SK-N-SH treated with all-trans-retinoic acid at 6 μM for 48 hours (cell line): ENCODE data around the gene ELF3.

Source experiments
- ATAC-seq: fragments of 200-7000 bp; cut with Tn5 transposase; 3 replicates; pipeline ENCODE4 v1.9.1; 2020; ENCODE audit warnings: mild to moderate bottlenecking, moderate library complexity
- ARNTL ChIP-seq: fragments of 450-650 bp; formaldehyde crosslinking; IDR thresholded peaks from 2 replicates; pipeline ENCODE4 v1.5.0; 2020; ENCODE audit warnings: low read depth, mild to moderate bottlenecking, moderate library complexity, borderline replicate concordance
- BACH2 ChIP-seq: fragments of 250-450 bp; sonication (Bioruptor Pico); IDR thresholded peaks from 2 replicates; pipeline ENCODE4 v1.9.0; 2021; ENCODE audit warnings: mild to moderate bottlenecking, borderline replicate concordance
- CREB5 ChIP-seq: fragments of 250-450 bp; sonication (Bioruptor Pico); IDR thresholded peaks from 2 replicates; pipeline ENCODE4 v1.5.1; 2020; ENCODE audit warnings: low read depth, mild to moderate bottlenecking, moderate library complexity
- CSDC2 ChIP-seq: fragments of 250-450 bp; sonication (Bioruptor Pico); IDR thresholded peaks from 2 replicates; pipeline ENCODE4 v1.5.0; 2020; ENCODE audit warnings: mild to moderate bottlenecking, moderate library complexity
- ESRRG ChIP-seq: fragments of 250-450 bp; sonication (Bioruptor Pico); IDR thresholded peaks from 2 replicates; pipeline ENCODE4 v1.6.1; 2021; ENCODE audit warnings: mild to moderate bottlenecking
- GLIS3 ChIP-seq: fragments of 250-450 bp; sonication (Bioruptor Pico); IDR thresholded peaks from 2 replicates; pipeline ENCODE4 v1.5.0; 2020; ENCODE audit warnings: mild to moderate bottlenecking, moderate library complexity
- ISL1 ChIP-seq: fragments of 250-450 bp; sonication (Bioruptor Pico); IDR thresholded peaks from 2 replicates; pipeline ENCODE4 v2.1.2; 2022; ENCODE audit warnings: mild to moderate bottlenecking, moderate library complexity
- OSR1 ChIP-seq: fragments of 250-450 bp; sonication (Bioruptor Pico); IDR thresholded peaks from 2 replicates; pipeline ENCODE4 v1.8.0; 2022; ENCODE audit warnings: moderate library complexity, mild to moderate bottlenecking, inconsistent platforms
- PPARA ChIP-seq: fragments of 250-450 bp; sonication (Bioruptor Pico); IDR thresholded peaks from 2 replicates; pipeline ENCODE4 v1.5.0; 2020; ENCODE audit warnings: mild to moderate bottlenecking, borderline replicate concordance
- SNAI2 ChIP-seq: fragments of 250-450 bp; sonication (Bioruptor Pico); IDR thresholded peaks from 2 replicates; pipeline ENCODE4 v1.5.0; 2020; ENCODE audit warnings: mild to moderate bottlenecking, moderate library complexity
- TCF4 ChIP-seq: fragments of 250-450 bp; sonication (Bioruptor Pico); IDR thresholded peaks from 2 replicates; pipeline ENCODE4 v1.8.0; 2021; ENCODE audit warnings: mild to moderate bottlenecking, moderate library complexity, borderline replicate concordance
- TOX ChIP-seq: fragments of 250-450 bp; sonication (Bioruptor Pico); IDR thresholded peaks from 2 replicates; pipeline ENCODE4 v1.8.0; 2021; ENCODE audit warnings: mild to moderate bottlenecking, moderate library complexity, borderline replicate concordance
- TSHZ2 ChIP-seq: fragments of 250-450 bp; sonication (Bioruptor Pico); IDR thresholded peaks from 2 replicates; pipeline ENCODE4 v1.5.0; 2020; ENCODE audit warnings: mild to moderate bottlenecking, moderate library complexity
- ZC3H10 ChIP-seq: fragments of 250-450 bp; sonication (Bioruptor Pico); IDR thresholded peaks from 2 replicates; pipeline ENCODE4 v1.5.1; 2021; ENCODE audit warnings: mild to moderate bottlenecking, moderate library complexity
- ZFP3 ChIP-seq: fragments of 250-450 bp; sonication (Bioruptor Pico); IDR thresholded peaks from 2 replicates; pipeline ENCODE4 v1.5.0; 2020; ENCODE audit warnings: mild to moderate bottlenecking, moderate library complexity
- ZFP30 ChIP-seq: fragments of 450-650 bp; formaldehyde crosslinking; IDR thresholded peaks from 2 replicates; pipeline ENCODE4 v1.5.0; 2022; ENCODE audit warnings: mild to moderate bottlenecking, moderate library complexity
- ZNF565 ChIP-seq: fragments of 450-650 bp; formaldehyde crosslinking; conservative IDR thresholded peaks from 2 replicates; pipeline ENCODE4 v1.5.0; 2020; ENCODE audit warnings: low read depth, mild to moderate bottlenecking, moderate library complexity
- ZNF70 ChIP-seq: fragments of 450-650 bp; formaldehyde crosslinking; IDR thresholded peaks from 2 replicates; pipeline ENCODE4 v1.5.0; 2020; ENCODE audit warnings: mild to moderate bottlenecking, moderate library complexity
- TF ChIP-seq, protein P1 (sequence below): fragments of 250-450 bp; sonication (Bioruptor Pico); IDR thresholded peaks from 2 replicates; pipeline ENCODE4 v1.8.0; 2020; ENCODE audit warnings: mild to moderate bottlenecking, moderate library complexity, borderline replicate concordance
- TF ChIP-seq, protein P2 (sequence below): fragments of 250-450 bp; sonication (Bioruptor Pico); IDR thresholded peaks from 2 replicates; pipeline ENCODE4 v1.8.0; 2021; ENCODE audit warnings: low read depth, mild to moderate bottlenecking, moderate library complexity, borderline replicate concordance
- TF ChIP-seq, protein P3 (sequence below): fragments of 250-450 bp; sonication (Bioruptor Pico); IDR thresholded peaks from 2 replicates; pipeline ENCODE4 v1.5.1; 2021; ENCODE audit warnings: mild to moderate bottlenecking, moderate library complexity

Gene ELF3

DNA sequence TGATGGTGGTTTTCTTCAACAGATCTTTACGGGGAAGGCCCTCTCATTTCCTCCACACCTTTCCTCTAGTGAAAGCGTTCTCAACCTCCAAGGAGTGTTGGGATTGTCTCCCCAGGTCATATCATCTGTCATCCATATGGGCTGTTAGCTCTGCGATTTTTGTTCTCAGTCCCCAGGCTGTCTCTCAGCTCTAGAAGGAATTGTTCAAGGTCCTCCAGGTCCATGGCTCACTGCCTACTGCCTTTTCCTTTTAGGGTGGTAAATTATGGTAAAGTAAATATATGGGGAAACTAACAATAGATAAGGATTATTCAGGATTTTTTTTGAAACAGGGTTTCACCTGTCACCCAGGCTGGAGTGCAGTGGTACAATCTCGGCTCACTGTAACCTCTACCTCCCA is 37.6 kb downstream of the ELF3 start:
- no peak for TF ChIP-seq ARNTL (CRISPR knock-in tag)
- TF ChIP-seq OSR1 (CRISPR knock-in tag), result no peak
- TF ChIP-seq ZNF565 (CRISPR knock-in tag), result no peak
- no peak for TF ChIP-seq PPARA (CRISPR knock-in tag)
- TF ChIP-seq CREB5, result no peak
- no peak for TF ChIP-seq ZNF70 (CRISPR knock-in tag)
- no peak for TF ChIP-seq TCF4 (CRISPR knock-in tag)
- TF ChIP-seq BACH2, result no peak
- TF ChIP-seq ZFP30 (CRISPR knock-in tag), result no peak
- TF ChIP-seq, all 23 proteins: peak for 0
- ATAC-seq, result no peak

DNA sequence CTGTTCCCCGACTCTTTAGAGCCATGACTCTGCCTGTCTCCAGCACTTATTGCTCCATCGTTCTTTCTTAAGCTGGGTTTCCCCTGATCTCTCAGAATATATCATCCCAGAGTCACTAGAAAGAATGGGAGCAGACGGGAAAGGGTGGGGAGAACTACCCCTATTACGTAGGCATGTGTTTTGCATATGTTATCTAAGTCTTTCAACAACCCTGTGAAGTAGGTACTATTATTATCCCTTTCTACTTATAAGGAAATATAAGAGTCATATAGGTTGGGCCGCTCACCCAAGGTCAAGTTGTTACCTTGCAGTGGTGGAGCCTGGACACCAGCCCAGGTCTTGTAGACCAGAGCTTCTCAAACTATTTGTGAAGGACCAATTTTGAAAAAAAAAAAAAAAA is 38.7 kb downstream of the ELF3 start:
- TF ChIP-seq, protein P1, sequence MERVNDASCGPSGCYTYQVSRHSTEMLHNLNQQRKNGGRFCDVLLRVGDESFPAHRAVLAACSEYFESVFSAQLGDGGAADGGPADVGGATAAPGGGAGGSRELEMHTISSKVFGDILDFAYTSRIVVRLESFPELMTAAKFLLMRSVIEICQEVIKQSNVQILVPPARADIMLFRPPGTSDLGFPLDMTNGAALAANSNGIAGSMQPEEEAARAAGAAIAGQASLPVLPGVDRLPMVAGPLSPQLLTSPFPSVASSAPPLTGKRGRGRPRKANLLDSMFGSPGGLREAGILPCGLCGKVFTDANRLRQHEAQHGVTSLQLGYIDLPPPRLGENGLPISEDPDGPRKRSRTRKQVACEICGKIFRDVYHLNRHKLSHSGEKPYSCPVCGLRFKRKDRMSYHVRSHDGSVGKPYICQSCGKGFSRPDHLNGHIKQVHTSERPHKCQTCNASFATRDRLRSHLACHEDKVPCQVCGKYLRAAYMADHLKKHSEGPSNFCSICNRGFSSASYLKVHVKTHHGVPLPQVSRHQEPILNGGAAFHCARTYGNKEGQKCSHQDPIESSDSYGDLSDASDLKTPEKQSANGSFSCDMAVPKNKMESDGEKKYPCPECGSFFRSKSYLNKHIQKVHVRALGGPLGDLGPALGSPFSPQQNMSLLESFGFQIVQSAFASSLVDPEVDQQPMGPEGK (CRISPR knock-in tag), result no peak
- TF ChIP-seq ZC3H10 (no peak), ISL1 (no peak), ZFP3 (CRISPR knock-in tag) (no peak), PPARA (CRISPR knock-in tag) (no peak), ESRRG (CRISPR knock-in tag) (no peak), TSHZ2 (no peak), TOX (CRISPR knock-in tag) (no peak), ZFP30 (CRISPR knock-in tag) (no peak), CSDC2 (CRISPR knock-in tag) (no peak), BACH2 (no peak), ZNF70 (CRISPR knock-in tag) (no peak), ZNF565 (CRISPR knock-in tag) (no peak), TCF4 (CRISPR knock-in tag) (no peak), ARNTL (CRISPR knock-in tag) (no peak), CREB5 (no peak), GLIS3 (CRISPR knock-in tag) (no peak), SNAI2 (CRISPR knock-in tag) (no peak)
- TF ChIP-seq, protein P2, sequence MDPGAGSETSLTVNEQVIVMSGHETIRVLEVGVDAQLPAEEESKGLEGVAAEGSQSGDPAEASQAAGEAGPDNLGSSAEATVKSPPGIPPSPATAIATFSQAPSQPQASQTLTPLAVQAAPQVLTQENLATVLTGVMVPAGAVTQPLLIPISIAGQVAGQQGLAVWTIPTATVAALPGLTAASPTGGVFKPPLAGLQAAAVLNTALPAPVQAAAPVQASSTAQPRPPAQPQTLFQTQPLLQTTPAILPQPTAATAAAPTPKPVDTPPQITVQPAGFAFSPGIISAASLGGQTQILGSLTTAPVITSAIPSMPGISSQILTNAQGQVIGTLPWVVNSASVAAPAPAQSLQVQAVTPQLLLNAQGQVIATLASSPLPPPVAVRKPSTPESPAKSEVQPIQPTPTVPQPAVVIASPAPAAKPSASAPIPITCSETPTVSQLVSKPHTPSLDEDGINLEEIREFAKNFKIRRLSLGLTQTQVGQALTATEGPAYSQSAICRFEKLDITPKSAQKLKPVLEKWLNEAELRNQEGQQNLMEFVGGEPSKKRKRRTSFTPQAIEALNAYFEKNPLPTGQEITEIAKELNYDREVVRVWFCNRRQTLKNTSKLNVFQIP, result no peak
- TF ChIP-seq, protein P3, sequence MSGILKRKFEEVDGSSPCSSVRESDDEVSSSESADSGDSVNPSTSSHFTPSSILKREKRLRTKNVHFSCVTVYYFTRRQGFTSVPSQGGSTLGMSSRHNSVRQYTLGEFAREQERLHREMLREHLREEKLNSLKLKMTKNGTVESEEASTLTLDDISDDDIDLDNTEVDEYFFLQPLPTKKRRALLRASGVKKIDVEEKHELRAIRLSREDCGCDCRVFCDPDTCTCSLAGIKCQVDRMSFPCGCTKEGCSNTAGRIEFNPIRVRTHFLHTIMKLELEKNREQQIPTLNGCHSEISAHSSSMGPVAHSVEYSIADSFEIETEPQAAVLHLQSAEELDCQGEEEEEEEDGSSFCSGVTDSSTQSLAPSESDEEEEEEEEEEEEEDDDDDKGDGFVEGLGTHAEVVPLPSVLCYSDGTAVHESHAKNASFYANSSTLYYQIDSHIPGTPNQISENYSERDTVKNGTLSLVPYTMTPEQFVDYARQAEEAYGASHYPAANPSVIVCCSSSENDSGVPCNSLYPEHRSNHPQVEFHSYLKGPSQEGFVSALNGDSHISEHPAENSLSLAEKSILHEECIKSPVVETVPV (CRISPR knock-in tag), result no peak
- TF ChIP-seq, all 23 proteins: peak for 0
- no peak for ATAC-seq
